NK-92 (cell line): ENCODE measurements around the gene ADCY5.

Experiments used
- DNase-seq: peaks from one replicate; lab custom pipeline; 2025; ENCODE audit not compliant: unreplicated experiment; lab: John Stamatoyannopoulos, UW

Gene ADCY5

DNA sequence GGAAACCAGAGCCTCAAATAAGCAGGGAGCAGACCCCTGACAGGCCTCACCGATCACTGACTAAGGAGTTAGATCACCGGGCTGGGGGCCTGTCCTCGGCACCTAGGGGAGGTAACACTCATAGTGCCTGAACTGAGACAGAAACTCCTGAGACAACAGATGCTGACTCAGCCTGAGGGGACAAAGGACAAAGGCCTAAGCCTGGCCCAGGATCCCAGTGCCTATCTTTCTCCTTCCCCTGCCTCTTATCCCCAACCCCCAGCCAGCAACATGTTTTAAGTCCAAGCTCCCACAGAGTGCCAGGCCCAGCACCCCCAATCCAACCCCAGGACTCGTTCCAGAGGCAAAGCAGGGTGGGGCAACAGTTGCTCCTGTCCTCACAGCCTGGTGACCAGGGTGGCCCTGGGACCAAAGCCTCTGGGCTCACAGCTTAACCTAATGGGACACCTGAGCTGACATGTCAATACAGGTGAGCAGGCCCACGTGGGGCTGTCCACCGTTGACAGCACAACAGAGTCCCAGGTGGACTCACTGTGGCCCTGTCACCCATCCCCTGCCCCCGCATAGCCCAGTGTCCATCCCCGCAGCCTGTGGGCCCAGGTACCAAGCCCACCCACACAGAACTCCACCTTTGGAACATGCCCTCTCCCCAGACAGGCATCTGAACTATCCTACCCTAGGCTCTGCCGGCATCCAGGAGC, 37.4 kb downstream of the ADCY5 start:
- DNase-seq, result no peak

DNA sequence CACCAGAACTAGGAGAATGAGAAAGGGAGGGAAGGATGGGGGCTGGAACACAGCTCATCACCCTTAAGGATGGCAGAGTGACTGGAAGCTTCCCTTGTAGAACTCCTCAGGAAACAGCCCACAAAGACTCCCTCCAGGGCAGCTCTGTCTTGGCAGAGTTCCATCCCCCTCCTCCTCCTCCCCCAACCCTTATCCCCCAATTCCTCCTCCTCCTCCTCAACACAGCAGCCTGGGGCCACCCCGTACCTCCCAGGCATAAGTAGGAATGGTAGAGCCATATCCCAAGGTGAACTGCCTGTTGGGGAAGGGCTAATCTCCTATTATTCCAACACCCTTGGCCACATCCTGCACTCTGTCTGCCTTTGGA, 38.8 kb downstream of the ADCY5 start:
- DNase-seq, result no peak

DNA sequence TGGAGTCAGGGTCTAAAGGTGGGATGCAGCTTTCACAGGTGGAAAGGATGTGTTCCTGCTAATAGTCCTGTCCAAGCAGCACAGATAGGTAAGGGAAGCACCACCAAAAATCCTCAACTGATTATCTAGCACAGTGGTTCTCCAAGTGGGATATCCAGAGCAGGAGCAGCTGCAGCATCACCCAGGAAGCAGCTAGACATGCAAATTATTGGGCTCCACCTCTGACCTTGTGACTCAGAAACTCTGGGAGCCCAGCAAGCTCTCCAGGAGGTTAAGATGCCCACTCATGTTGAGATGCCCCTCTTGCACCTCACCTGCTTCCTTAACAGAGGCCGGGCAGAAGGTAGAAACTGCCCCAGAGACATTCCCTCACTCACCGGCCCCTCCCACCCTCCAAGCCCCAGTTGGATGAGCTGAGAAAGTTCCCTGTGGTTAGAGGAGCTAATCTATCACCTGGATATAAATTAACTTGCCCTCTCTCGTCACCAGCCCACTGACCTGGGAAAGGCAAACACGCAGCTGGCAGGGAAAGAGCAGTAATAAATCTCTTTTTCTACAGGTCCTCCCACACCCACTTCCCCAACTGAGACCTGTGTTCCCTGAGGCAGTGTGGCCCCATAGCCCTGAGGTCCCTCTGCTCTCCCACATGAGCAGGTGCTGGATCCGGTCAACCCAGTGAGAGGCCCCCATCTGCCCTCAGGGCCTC, 39.3 kb downstream of the ADCY5 start:
- no peak for DNase-seq

DNA sequence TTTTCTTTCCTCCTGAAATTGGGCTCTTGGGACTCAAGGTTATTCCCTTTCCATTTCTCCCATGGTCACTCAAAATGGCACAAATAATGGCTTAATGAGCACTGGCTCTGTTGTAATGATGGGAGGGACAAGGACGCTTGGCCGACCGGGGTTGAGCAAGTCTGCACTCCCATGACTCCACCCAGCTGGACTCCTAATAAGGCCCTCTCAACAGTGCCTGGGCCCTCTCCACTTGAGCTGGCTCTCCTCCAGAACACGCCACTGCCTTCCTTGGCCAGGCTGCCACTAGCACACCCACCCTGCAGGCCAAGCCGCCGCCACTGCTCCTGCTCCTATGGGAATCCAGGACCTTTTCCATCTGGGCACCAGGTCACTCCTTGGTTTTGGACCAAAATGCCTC, 42.3 kb downstream of the ADCY5 start:
- no peak for DNase-seq

DNA sequence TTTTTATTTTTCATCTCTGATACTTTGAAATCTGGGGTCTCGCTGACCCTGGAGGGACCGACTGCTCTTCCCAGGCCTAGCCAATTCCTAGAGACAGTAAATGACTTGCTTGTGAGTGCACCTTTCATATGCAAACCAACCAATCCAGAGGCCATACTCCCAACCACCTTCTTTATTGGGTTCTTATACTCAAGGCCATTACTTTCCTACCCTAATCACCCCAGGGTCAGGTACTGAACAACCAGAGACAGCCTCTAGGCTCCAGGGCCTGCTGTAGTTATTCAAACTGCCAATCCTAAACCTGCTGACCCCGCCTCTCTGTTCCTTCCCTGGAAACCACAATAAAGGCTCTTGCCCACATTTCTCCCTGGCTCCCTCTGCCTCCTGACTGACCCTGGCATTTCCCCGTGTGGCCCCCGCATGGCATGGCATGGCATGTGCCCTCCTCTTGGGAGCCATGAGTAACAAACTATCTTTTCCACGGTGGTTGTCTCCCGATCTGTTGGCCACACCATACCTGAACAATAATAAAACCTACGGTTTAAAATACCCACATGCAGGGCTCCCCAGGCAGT, 42.9 kb downstream of the ADCY5 start:
- no peak for DNase-seq

DNA sequence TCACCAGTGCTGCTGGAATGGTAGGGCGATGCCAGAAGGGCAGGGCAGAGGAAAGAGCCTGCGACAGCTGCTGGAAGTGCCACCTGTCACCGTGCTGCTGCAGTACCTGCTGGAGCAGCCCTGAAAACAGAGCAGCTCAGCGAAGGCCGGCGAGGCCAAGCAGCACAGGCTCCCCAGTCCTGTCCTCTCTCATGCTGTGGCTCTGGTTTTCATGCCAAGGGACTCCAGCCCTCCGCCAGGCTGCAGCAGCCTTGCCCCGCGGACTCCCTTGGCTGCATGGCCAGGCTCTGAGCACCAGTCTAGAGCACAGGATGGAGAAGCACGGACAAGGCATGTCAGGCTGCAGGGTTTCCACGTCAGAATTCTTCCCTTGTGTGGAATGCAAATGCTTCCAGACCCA, 43.9 kb downstream of the ADCY5 start:
- no peak for DNase-seq

DNA sequence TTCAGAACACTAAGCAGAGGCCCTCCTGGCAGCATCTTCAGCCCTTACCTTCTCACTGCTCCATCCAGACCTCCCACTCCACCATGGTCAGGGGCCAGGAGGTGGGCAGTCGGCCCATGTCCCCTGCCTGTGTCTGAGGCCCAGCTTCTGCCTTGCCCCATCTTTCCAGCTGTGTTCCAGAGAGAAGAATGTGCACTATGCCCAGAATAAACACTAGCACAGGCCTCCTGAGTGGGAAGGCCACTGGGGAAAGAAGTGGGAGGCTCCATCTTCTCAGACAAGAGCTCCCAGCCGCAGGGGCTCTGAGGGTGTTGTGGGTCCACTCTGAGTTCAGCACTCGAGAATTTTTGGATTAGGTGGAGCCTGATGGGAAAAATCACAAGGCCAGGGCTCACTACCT, 44.5 kb downstream of the ADCY5 start:
- no peak for DNase-seq

DNA sequence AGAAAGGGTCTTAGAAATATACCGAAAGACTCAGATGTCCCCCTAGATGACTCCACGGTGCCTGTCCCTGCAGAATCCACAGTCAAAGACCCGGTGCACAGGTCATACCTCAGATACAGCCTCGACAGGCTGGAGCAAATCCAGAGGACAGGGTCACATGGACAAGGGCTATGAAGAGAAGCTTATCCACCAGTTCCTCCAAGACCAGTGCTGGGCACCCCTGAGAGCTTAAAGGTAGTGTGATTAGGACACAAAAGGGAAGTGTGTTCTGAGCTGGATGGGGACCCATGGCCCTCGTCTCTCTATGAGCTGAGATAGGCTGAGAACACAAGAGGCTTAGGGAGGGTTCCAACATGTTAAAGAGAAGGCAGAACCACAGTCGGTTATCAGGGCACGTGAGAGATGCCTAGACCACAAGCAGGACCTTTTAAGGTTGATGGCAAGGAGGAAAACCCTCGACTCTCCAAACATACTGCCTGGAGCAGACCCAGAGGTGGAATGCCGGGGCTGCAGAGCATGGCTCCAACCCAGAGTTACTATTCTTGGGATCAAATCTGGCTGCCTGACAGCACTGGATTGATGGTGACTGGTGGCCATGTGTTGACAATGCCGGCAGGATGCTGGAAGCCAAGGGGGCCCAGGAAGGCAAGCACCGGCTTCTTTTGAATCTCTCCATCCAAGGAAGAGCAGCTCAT, 46.9 kb downstream of the ADCY5 start:
- DNase-seq, result no peak

DNA sequence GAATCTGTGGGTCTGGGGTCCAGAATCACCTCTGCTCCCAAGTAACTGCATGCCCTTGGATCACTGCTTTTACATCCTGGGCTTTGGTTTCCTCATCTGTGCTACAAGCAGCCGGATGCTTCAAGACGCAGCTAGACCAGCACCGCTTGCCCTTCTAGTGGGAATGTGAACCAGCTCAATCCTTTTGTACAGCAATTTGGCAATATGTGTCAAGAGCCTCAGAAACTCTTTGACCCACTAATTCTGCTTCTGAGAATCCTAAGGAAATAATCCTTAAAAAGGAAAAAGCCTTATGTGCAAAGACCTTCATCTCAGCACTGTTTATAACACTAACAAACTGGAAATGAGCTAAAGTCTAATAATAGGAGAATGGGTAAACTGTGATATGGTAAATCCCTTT, 48.7 kb downstream of the ADCY5 start:
- no peak for DNase-seq

DNA sequence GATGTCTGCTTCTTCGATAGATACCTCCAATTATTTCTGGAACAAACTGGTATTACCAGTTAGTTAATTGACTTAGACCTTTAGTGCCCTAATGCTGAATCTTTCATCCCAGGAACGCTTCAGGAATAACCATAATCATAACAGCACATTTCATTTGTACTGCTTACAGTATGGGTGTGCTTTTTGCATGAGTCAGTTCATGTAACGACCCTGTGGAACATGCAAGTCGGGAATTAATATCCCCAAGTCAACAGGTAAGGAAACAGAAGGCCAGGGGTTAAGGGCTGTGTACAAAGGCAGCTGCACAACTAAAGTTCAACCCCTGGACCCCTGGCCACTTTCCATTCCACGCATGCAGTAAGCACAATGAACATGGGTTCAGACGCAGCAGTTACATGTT, 49.2 kb downstream of the ADCY5 start:
- no peak for DNase-seq

DNA sequence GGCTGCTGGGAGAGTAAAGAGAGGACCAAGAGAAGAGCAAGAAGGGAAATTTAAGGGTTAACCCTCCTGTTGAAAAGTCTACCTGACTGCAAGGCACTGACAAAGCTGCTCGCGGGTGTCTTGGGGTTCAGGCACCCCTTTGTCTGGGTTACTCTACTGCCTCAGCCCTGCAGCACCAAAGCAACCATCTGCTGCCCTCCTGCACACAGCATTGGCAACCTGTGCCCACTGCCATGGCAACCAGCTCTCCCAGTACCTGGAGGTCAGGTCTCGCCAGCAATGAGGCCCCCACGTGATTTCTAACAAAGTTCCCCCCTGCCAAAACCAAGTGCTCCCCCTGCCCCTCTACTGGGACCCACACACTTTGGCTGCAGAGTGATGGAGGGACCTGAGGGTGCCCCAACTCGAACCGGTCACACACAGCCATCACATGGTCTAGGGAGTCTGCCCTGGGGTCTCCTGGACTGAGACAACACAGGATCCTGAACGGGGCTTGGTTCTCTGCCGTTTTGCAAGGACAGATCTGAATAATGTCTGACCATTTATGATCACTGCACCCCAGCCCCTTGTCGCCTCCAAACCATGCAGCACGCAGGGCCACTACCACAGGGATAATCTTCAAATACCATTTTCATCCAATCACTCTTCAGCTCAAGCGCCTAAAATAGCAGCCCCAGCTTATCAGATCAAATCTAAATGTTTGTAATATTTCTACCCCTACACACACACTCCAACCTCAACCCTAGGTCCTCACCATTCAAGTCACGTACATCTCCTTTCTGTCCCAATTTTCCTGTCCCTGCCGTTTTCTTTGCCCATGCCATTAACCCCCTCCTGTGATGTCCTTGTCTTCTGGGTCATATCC, 50.7 kb downstream of the ADCY5 start:
- DNase-seq, result no peak

DNA sequence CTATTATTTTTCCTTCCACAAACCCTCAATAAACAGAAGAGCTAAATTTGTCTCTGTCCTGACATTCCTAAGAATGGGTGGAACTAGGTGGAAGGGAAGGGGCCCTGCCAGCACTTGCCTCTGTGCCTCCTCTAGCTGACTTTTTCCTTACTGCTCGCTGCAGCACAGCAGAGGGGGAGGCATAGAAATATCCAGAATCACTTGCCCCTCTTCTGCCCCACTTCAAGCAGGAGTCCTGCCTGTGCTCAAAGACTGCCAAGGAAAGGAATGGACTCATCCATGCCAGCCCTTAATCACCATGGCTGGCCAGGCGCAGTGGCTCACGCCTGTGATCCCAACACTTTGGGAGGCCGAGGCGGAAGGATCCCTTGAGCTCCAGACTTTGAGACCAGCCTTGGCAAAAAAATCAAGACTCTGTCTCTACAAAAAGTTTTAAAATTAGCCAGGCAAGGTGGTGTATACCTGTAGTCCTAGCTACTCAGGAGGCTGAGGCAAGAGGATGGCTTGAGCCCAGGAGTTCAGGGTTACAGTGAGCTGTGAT, 51.8 kb downstream of the ADCY5 start:
- no peak for DNase-seq

DNA sequence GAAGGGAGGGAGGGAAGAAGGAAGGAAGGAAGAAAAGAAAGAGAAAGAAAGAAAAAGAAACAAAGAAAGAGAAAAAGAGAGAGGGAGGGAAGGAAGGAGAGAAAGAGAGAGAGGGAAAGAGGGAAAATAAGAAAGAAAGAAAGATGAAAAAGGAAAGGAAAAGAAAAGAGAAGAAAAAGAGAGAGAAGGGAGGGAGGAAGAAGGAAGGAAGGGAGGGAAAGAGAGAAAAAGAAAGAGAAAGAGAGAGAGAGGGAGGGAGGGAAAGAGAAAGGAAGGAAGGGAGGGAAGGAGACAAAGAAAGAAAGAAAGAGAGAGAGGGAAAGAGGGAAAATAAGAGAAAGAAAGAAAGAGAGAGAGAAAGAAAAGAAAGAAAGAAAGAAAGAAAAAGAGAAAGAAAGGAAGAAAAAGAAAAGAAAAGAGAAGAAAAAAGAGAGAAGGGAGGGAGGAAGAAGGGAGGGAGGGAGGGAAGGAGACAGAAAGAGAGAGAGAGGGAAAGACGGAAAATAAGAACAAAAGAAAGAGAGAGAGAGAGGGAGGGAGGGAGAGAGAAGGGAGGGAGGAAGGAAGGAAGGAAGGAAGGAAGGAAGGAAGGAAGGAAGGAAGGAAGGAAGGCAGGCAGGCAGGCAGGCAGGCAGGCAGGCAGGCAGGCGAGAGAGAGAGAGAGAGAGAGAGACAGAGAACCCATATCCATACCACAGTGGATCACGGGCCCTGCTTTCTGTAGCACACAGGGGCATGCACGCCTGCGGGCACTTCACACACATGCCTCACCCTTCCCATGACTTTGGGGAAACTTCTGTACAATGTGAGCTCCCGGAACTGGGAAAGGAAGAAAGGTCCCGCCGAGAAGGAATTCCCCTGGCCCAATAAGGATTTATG, 52.5 kb downstream of the ADCY5 start:
- DNase-seq, result no peak

DNA sequence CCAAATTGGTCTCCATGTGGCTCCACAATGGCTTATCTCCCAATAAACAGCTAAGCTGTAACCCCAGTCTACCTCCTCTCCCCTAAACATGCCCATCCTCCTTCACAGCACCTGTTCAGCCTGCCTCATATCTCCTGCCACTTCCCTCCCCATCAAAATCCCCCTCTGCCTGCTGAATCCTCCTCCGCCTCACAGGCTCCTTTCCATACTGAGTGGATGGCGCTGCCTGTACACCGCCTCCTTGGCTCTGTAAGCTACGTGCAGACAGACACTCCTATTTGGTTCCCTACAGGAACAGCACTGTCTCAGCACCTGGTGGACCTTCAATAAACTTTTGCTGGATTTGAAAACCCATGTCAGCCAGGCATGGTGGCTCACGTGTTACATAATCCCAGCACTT, 53.7 kb downstream of the ADCY5 start:
- no peak for DNase-seq

DNA sequence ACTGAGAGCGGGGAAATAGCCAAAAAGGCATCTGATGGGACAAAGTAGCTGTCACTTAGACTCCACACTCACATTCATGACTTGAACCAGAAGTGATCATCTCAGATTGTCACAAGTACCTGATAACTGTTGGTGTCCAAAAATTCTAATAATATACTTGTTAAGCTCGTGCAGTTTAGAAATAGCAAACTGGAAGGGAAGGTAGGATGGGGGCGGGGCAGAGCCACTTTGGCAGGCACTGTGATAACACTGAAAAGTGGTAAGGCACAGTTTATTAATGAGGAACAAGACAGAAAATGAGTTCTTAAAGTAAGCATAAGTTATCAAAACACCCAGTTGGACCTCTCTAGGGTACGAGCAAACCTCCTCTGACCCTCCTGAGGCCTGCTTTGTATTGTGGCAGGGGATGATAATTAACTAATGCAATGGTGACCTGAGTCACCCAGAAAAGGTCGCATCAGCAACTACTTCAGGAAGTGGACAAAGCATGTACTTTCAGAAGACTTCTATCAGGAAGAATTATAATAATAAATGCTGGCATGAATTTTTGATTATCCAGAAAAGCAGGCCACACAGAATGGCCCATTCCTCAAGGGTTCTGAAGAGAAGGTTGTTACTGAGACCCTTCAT, 54.4 kb downstream of the ADCY5 start:
- DNase-seq, result no peak

DNA sequence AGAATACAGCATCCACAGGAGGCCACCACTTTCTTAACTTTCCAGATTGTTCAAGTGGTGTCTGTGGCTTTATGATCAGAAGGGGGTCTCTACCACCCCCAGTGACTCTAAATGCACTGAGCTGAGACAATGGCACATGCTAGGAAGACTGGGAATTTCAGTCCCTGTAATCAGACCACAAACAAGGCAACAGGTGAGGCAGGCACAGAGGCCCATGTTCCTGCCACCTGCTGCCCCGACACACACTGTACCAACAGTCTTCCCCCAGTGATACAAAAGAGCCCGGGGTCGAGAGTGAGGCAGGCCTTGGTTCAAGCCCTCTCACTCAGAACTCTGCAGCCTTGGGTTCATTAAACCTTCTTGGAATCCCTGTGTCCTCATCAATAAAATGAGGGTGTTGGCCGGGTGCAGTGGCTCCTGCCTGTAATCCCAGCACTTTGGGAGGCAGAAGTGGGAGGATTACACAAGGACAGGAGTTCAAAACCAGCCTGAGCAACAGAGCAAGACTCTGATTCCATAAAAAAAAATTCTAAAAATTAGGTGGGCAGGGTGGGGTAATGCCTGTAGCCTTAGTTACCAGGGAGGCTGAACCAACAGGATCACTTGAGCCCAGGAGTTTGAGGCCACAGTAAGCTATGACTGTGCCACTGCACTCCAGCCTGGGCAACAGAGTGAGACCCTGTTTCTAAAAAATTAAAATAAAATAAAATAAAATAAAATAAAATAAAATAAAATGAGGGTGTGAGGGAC, 55.8 kb downstream of the ADCY5 start:
- DNase-seq, result no peak

DNA sequence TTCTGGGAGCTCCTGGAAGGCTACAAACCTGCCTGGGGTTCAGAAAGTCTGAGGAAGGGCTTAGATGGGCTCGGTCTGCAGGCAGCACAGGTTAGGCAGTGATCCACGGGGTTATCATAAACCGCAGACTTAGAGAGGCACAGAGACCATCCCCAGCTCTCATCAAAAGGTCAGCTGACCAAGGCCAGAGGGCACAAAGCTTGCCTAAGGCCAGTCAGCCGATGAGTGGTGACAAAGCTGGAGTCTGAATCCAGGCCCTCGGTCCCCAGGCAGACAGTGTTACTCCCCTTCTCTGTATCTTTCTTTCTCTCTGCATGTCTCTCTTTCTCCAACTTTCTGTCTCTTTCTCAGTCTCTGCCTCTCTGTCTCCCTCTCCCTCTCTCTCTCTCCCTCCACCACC, 56.5 kb downstream of the ADCY5 start:
- no peak for DNase-seq

DNA sequence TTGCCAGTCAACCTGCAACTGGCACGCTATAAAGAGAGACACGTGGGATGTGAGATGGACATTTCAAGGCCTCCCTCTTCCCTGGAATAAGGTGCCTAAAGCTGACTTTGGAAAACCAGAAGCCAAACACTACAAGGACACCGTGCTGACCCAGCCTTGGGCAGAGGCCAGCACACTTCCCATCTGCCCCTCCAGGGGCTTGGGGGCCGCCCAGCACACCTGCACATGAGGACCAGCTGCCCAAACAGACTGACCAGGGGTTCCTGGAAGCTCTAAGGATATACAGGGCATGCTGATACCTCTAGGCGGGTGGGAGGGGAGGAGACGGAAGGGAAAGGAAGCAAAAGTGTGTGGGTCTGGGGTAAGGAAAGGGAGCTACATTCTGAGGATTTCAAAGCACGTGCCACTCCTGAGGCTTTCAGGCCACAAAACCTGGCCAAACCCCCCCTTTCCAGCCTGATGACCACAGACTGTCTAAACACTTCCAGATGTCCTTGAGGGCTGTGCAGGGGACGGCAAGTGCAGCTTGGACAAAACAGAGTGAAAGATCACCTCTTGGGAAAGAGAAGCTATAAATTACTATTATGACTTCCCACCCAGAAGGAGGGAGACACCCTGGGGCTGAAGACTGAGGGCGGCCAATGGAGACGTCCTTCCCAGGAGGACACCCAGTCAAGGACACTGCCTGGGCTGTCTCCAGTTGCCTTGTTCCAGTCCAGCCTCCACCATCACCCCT, 57.9 kb downstream of the ADCY5 start:
- DNase-seq, result no peak
